NT2/D1 (cell line): ENCODE results near the gene FHOD3.

ENCODE experiments used
- DNase-seq: peaks from one replicate; pipeline ENCODE4 v3.0.0-alpha.2; 2011; ENCODE audit warnings: low read depth, low spot score
- H3K27me3 ChIP-seq: 2 replicates; pipeline ENCODE4 v1.6.0; 2011; ENCODE audit warnings: mild to moderate bottlenecking; ENCODE audit not compliant: insufficient read length, insufficient read depth
- H3K36me3 ChIP-seq: 2 replicates; pipeline ENCODE4 v1.6.1; 2011; ENCODE audit warnings: mild to moderate bottlenecking, low read length, mixed read lengths; ENCODE audit not compliant: insufficient read depth, insufficient read length
- H3K4me1 ChIP-seq: 2 replicates; pipeline ENCODE4 v1.5.1; 2011; ENCODE audit not compliant: insufficient read depth, insufficient read length
- H3K4me3 ChIP-seq: 2 replicates; pipeline ENCODE4 v1.5.1; 2011; ENCODE audit warnings: low read depth; ENCODE audit not compliant: insufficient read length
- H3K9ac ChIP-seq: 2 replicates; pipeline ENCODE4 v1.6.0; 2011; ENCODE audit warnings: low read depth; ENCODE audit not compliant: insufficient read length
- H3K9me3 ChIP-seq: 2 replicates; pipeline ENCODE4 v1.5.1; 2011; ENCODE audit warnings: mild to moderate bottlenecking, low read length; ENCODE audit not compliant: insufficient read depth
- SUZ12 ChIP-seq: IDR thresholded peaks from 2 replicates; pipeline ENCODE4 v1.6.1; 2011; ENCODE audit not compliant: insufficient read length, insufficient read depth; ENCODE audit errors: extremely low read depth
- YY1 ChIP-seq: IDR thresholded peaks from 2 replicates; pipeline ENCODE4 v1.6.1; 2011; ENCODE audit not compliant: insufficient read length, insufficient read depth
- ZNF274 ChIP-seq: IDR thresholded peaks from 2 replicates; pipeline ENCODE4 v1.6.1; 2011; ENCODE audit warnings: mild to moderate bottlenecking, low read depth, low read length

Gene FHOD3

GRCh38 chr18:36771245-36771644, 473.7 kb downstream of the FHOD3 start:
- DNase-seq: no peak
- Histone ChIP-seq H3K4me3 (no peak overlapping the region), H3K27me3 (no peaks in the 10 kb centered on the region), H3K9me3 (no peaks in the 10 kb centered on the region), H3K36me3 (no peaks in the 10 kb centered on the region), H3K4me1 (peaks cover 2% of the 10 kb centered on the region), H3K9ac (no peak overlapping the region)
- TF ChIP-seq YY1 (no peak), ZNF274 (no peak), SUZ12 (no peak)

- peaks cover 2% of the 10 kb centered on the region for H3K4me1 ChIP-seq
- no peaks in the 10 kb centered on the region for H3K36me3 ChIP-seq
- no peak for DNase-seq
- no peaks in the 10 kb centered on the region for H3K9me3 ChIP-seq
- H3K27me3 ChIP-seq: no peaks in the 10 kb centered on the region
- H3K9ac ChIP-seq: no peak overlapping the region
- TF ChIP-seq SUZ12 (no peak), ZNF274 (no peak), YY1 (no peak)
- H3K4me3 ChIP-seq: no peak overlapping the region
These were observed 474.8 kb downstream of the FHOD3 start for GRCh38 chr18:36772241-36772723.

- Histone ChIP-seq H3K9me3 (no peaks in the 10 kb centered on the region), H3K4me3 (no peak overlapping the region), H3K9ac (no peak overlapping the region), H3K4me1 (peaks cover 2% of the 10 kb centered on the region), H3K27me3 (no peaks in the 10 kb centered on the region), H3K36me3 (no peaks in the 10 kb centered on the region)
- TF ChIP-seq YY1 (no peak), ZNF274 (no peak), SUZ12 (no peak)
- no peak for DNase-seq
These were observed 477.9 kb downstream of the FHOD3 start for GRCh38 chr18:36775396-36775795.

- peaks cover 2% of the 10 kb centered on the region for H3K4me1 ChIP-seq
- no peaks in the 10 kb centered on the region for H3K36me3 ChIP-seq
- H3K4me3 ChIP-seq: no peak overlapping the region
- no peak for TF ChIP-seq ZNF274
- no peak for TF ChIP-seq SUZ12
- TF ChIP-seq YY1: no peak
- H3K9ac ChIP-seq: no peak overlapping the region
- H3K27me3 ChIP-seq: no peaks in the 10 kb centered on the region
- DNase-seq: no peak
- no peaks in the 10 kb centered on the region for H3K9me3 ChIP-seq
These were observed 479.1 kb downstream of the FHOD3 start for GRCh38 chr18:36776650-36777049.

- Histone ChIP-seq H3K9ac (no peak overlapping the region), H3K36me3 (peaks cover 2% of the 10 kb centered on the region), H3K27me3 (no peaks in the 10 kb centered on the region), H3K4me1 (peaks cover 2% of the 10 kb centered on the region), H3K9me3 (no peaks in the 10 kb centered on the region), H3K4me3 (no peak overlapping the region)
- DNase-seq: no peak
- TF ChIP-seq YY1 (no peak), SUZ12 (no peak), ZNF274 (no peak)
These were observed 480.1 kb downstream of the FHOD3 start for GRCh38 chr18:36777566-36777965.

- DNase-seq: no peak
- peaks cover 2% of the 10 kb centered on the region for H3K36me3 ChIP-seq
These were observed 483.2 kb downstream of the FHOD3 start for GRCh38 chr18:36780748-36781147.

GRCh38 chr18:36782710-36783109, 485.2 kb downstream of the FHOD3 start:
- Histone ChIP-seq H3K4me3 (no peak overlapping the region), H3K9ac (no peak overlapping the region), H3K9me3 (no peaks in the 10 kb centered on the region), H3K27me3 (no peaks in the 10 kb centered on the region), H3K4me1 (no peaks in the 10 kb centered on the region), H3K36me3 (peaks cover 2% of the 10 kb centered on the region)
- TF ChIP-seq YY1: no peak
- no peak for TF ChIP-seq ZNF274
- no peak for TF ChIP-seq SUZ12
- no peak for DNase-seq

More at GRCh38 chr18:36780748-36781147, 483.2 kb downstream of the FHOD3 start:
- no peak overlapping the region for H3K4me3 ChIP-seq
- no peaks in the 10 kb centered on the region for H3K27me3 ChIP-seq
- no peaks in the 10 kb centered on the region for H3K9me3 ChIP-seq
- H3K4me1 ChIP-seq: no peaks in the 10 kb centered on the region
- TF ChIP-seq SUZ12 (no peak), ZNF274 (no peak), YY1 (no peak)
- no peak overlapping the region for H3K9ac ChIP-seq

GRCh38 chr18:36783792-36784191, 486.3 kb downstream of the FHOD3 start:
- Histone ChIP-seq H3K27me3 (no peaks in the 10 kb centered on the region), H3K4me1 (no peaks in the 10 kb centered on the region), H3K4me3 (no peak overlapping the region), H3K36me3 (peaks cover 2% of the 10 kb centered on the region), H3K9ac (no peak overlapping the region), H3K9me3 (no peaks in the 10 kb centered on the region)
- DNase-seq: no peak
- no peak for TF ChIP-seq YY1
